ENCODE data around the gene ATM.

ATM gene

DNA sequence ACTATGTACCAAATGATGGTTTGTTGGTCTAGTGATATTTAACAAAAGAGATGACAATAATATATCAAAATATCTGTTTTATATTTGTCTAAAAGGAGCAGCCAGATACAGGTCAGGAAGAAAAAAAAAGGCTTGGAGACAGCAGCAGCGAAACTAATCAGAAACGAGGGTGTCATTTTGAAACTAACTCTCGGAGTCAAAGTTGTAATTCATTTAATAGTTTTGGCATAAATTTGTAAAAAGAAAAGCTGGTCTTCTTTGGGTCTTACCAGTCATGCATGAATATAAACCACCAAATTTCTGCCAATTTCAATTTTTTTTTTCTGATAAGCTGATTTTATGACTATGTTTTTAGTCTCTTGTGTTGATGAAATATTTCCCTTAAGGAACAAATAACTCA is 26.0 kb upstream of the ATM start:
- no peak for ATAC-seq
- TF ChIP-seq, protein P1, sequence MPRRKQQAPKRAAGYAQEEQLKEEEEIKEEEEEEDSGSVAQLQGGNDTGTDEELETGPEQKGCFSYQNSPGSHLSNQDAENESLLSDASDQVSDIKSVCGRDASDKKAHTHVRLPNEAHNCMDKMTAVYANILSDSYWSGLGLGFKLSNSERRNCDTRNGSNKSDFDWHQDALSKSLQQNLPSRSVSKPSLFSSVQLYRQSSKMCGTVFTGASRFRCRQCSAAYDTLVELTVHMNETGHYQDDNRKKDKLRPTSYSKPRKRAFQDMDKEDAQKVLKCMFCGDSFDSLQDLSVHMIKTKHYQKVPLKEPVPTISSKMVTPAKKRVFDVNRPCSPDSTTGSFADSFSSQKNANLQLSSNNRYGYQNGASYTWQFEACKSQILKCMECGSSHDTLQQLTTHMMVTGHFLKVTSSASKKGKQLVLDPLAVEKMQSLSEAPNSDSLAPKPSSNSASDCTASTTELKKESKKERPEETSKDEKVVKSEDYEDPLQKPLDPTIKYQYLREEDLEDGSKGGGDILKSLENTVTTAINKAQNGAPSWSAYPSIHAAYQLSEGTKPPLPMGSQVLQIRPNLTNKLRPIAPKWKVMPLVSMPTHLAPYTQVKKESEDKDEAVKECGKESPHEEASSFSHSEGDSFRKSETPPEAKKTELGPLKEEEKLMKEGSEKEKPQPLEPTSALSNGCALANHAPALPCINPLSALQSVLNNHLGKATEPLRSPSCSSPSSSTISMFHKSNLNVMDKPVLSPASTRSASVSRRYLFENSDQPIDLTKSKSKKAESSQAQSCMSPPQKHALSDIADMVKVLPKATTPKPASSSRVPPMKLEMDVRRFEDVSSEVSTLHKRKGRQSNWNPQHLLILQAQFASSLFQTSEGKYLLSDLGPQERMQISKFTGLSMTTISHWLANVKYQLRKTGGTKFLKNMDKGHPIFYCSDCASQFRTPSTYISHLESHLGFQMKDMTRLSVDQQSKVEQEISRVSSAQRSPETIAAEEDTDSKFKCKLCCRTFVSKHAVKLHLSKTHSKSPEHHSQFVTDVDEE (CRISPR knock-in tag; IDR thresholded peaks at IDR 0.05): no peak
- TF ChIP-seq TOX (CRISPR knock-in tag; IDR thresholded peaks at IDR 0.05; ENCODE audit: borderline replicate concordance) (no peak), ARNTL (CRISPR knock-in tag; IDR thresholded peaks at IDR 0.05; ENCODE audit: borderline replicate concordance, low read depth) (no peak), ZNF70 (CRISPR knock-in tag; IDR thresholded peaks at IDR 0.05) (no peak), ESRRG (CRISPR knock-in tag; IDR thresholded peaks at IDR 0.05) (no peak), RARB (CRISPR knock-in tag; IDR thresholded peaks at IDR 0.05) (no peak)
- TF ChIP-seq, protein P2, sequence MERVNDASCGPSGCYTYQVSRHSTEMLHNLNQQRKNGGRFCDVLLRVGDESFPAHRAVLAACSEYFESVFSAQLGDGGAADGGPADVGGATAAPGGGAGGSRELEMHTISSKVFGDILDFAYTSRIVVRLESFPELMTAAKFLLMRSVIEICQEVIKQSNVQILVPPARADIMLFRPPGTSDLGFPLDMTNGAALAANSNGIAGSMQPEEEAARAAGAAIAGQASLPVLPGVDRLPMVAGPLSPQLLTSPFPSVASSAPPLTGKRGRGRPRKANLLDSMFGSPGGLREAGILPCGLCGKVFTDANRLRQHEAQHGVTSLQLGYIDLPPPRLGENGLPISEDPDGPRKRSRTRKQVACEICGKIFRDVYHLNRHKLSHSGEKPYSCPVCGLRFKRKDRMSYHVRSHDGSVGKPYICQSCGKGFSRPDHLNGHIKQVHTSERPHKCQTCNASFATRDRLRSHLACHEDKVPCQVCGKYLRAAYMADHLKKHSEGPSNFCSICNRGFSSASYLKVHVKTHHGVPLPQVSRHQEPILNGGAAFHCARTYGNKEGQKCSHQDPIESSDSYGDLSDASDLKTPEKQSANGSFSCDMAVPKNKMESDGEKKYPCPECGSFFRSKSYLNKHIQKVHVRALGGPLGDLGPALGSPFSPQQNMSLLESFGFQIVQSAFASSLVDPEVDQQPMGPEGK (CRISPR knock-in tag; IDR thresholded peaks at IDR 0.05; ENCODE audit: borderline replicate concordance): no peak
- TF ChIP-seq, protein P3, sequence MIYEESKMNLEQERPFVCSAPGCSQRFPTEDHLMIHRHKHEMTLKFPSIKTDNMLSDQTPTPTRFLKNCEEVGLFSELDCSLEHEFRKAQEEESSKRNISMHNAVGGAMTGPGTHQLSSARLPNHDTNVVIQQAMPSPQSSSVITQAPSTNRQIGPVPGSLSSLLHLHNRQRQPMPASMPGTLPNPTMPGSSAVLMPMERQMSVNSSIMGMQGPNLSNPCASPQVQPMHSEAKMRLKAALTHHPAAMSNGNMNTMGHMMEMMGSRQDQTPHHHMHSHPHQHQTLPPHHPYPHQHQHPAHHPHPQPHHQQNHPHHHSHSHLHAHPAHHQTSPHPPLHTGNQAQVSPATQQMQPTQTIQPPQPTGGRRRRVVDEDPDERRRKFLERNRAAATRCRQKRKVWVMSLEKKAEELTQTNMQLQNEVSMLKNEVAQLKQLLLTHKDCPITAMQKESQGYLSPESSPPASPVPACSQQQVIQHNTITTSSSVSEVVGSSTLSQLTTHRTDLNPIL (CRISPR knock-in tag; IDR thresholded peaks at IDR 0.05; ENCODE audit: low read depth): no peak

DNA sequence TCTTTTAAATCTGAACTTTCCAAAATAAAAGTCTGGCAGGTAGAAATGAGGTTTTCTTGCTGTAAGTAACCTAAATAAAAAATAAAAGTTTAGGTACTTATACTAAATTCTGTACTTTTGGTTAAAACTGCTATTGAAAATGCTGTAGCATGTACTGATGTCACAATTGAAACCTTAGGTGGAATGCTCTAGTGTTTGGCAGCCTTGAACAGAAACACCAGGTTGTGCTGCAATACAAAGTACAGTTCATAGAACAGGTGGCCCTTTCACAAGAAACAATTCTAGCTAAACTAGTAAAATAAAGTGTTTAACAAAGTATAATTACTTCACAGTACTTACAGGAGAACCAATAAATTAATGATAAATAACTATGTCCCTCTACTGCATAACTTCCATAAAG is 25.5 kb upstream of the ATM start:
- ATAC-seq: no peak
- TF ChIP-seq ESRRG (CRISPR knock-in tag; IDR thresholded peaks at IDR 0.05) (no peak), RARB (CRISPR knock-in tag; IDR thresholded peaks at IDR 0.05) (no peak), OSR1 (CRISPR knock-in tag; IDR thresholded peaks at IDR 0.05) (no peak), ISL1 (CRISPR knock-in tag; IDR thresholded peaks at IDR 0.05) (no peak), BACH2 (CRISPR knock-in tag; IDR thresholded peaks at IDR 0.05; ENCODE audit: borderline replicate concordance) (no peak), TCF4 (CRISPR knock-in tag; IDR thresholded peaks at IDR 0.05; ENCODE audit: borderline replicate concordance) (no peak), ARNTL (CRISPR knock-in tag; IDR thresholded peaks at IDR 0.05; ENCODE audit: borderline replicate concordance, low read depth) (no peak), ZNF70 (CRISPR knock-in tag; IDR thresholded peaks at IDR 0.05) (no peak), ZNF8 (CRISPR knock-in tag; IDR thresholded peaks at IDR 0.05) (no peak), CSDC2 (CRISPR knock-in tag; IDR thresholded peaks at IDR 0.05) (no peak), SNAI2 (CRISPR knock-in tag; IDR thresholded peaks at IDR 0.05) (no peak), ZNF565 (CRISPR knock-in tag; conservative IDR thresholded peaks at IDR 0.05; ENCODE audit: low read depth) (no peak)
- TF ChIP-seq, protein P4, sequence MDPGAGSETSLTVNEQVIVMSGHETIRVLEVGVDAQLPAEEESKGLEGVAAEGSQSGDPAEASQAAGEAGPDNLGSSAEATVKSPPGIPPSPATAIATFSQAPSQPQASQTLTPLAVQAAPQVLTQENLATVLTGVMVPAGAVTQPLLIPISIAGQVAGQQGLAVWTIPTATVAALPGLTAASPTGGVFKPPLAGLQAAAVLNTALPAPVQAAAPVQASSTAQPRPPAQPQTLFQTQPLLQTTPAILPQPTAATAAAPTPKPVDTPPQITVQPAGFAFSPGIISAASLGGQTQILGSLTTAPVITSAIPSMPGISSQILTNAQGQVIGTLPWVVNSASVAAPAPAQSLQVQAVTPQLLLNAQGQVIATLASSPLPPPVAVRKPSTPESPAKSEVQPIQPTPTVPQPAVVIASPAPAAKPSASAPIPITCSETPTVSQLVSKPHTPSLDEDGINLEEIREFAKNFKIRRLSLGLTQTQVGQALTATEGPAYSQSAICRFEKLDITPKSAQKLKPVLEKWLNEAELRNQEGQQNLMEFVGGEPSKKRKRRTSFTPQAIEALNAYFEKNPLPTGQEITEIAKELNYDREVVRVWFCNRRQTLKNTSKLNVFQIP (CRISPR knock-in tag; IDR thresholded peaks at IDR 0.05; ENCODE audit: borderline replicate concordance, low read depth): no peak
- TF ChIP-seq, protein P2 (CRISPR knock-in tag; IDR thresholded peaks at IDR 0.05; ENCODE audit: borderline replicate concordance): no peak
- TF ChIP-seq, protein P5, sequence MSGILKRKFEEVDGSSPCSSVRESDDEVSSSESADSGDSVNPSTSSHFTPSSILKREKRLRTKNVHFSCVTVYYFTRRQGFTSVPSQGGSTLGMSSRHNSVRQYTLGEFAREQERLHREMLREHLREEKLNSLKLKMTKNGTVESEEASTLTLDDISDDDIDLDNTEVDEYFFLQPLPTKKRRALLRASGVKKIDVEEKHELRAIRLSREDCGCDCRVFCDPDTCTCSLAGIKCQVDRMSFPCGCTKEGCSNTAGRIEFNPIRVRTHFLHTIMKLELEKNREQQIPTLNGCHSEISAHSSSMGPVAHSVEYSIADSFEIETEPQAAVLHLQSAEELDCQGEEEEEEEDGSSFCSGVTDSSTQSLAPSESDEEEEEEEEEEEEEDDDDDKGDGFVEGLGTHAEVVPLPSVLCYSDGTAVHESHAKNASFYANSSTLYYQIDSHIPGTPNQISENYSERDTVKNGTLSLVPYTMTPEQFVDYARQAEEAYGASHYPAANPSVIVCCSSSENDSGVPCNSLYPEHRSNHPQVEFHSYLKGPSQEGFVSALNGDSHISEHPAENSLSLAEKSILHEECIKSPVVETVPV (CRISPR knock-in tag; IDR thresholded peaks at IDR 0.05): no peak
- TF ChIP-seq, protein P3 (CRISPR knock-in tag; IDR thresholded peaks at IDR 0.05; ENCODE audit: low read depth): no peak
- TF ChIP-seq, protein P1 (CRISPR knock-in tag; IDR thresholded peaks at IDR 0.05): no peak

Measured in SK-N-SH treated with all-trans-retinoic acid at 6 μM for 48 hours (cell line).